ENCODE measurements around the gene GORASP2. TPM values are rescaled to one million over a fixed set of nuclear protein-coding genes. Genes with fewer than 3 reads are reported as not detected.
A peak's percentile ranks its signal among the peaks of the same experiment; 100 is the strongest.

Gene GORASP2
- total RNA-seq, 1 donor from 2014 or later, result 77.7 TPM

DNA sequence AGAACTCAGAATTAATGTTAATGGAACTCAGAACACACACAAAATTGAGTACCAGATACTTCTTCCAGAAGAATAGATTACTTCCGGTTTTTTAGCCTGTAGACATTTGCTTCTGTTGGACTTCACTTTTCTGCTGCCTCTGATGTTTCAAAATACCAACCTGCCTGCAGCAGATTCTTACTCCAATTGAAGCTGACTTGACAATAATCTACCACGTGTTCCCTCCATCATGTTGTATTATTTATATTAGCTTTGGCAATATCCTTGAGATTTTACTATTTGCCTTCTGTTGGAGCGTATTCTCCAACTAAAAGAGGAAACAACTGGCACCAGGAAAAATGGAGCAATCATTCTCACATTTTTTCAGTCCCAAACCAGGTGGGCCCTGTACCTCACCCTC, 3.1 kb upstream of the GORASP2 start:
- no peak overlapping the region for H3K4me3 Mint-ChIP-seq
- H3K36me3 Mint-ChIP-seq, result no peaks in the 10 kb centered on the region
- TF ChIP-seq, protein P1, sequence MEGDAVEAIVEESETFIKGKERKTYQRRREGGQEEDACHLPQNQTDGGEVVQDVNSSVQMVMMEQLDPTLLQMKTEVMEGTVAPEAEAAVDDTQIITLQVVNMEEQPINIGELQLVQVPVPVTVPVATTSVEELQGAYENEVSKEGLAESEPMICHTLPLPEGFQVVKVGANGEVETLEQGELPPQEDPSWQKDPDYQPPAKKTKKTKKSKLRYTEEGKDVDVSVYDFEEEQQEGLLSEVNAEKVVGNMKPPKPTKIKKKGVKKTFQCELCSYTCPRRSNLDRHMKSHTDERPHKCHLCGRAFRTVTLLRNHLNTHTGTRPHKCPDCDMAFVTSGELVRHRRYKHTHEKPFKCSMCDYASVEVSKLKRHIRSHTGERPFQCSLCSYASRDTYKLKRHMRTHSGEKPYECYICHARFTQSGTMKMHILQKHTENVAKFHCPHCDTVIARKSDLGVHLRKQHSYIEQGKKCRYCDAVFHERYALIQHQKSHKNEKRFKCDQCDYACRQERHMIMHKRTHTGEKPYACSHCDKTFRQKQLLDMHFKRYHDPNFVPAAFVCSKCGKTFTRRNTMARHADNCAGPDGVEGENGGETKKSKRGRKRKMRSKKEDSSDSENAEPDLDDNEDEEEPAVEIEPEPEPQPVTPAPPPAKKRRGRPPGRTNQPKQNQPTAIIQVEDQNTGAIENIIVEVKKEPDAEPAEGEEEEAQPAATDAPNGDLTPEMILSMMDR (conservative IDR thresholded peaks at IDR 0.05), result no peak
- no peak for DNase-seq (ENCODE audit: extremely low spot score, unreplicated experiment)
- H3K27me3 Mint-ChIP-seq, result no peaks in the 10 kb centered on the region
- H3K4me1 Mint-ChIP-seq (ENCODE audit: unreplicated experiment), result peaks cover 17% of the 10 kb centered on the region
- no peak overlapping the region for H3K27ac Mint-ChIP-seq
- H3K9me3 Mint-ChIP-seq, result peaks cover 4% of the 10 kb centered on the region

DNA sequence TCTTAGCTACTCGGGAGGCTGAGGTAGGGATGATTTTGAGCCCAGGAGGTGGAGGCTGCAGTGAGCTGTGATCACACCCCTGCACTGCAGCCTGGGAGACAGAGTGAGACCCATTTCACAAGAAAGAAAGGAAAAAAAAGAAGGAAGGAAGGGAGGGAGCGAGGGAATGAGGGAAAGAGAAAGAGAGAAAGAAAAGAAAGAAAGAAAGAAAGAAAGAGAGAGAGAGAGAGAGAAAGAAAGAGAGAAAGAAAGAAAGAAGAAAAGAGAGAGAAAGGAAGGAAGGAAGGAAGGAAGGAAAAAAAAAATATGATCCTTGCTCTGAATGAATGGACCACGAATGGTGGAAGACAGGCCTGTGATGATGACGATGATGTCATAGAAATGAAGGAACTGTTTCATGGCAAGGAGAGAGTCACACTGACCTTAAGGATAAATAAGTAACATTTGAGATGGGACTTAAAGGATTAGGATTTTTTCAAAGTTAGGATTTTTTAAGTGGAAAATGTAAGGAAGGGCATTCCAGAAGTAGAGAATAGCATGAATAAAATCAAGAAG, 2.2 kb upstream of the GORASP2 start:
- TF ChIP-seq, protein P1 (conservative IDR thresholded peaks at IDR 0.05), result no peak
- Mint-ChIP-seq H3K4me1 (ENCODE audit: unreplicated experiment) (peaks cover 22% of the 10 kb centered on the region), H3K9me3 (peaks cover 4% of the 10 kb centered on the region), H3K4me3 (peak overlapping the region; percentile 28), H3K27ac (peak overlapping the region; percentile 66), H3K36me3 (no peaks in the 10 kb centered on the region), H3K27me3 (no peaks in the 10 kb centered on the region)
- no peak for DNase-seq (ENCODE audit: extremely low spot score, unreplicated experiment)

DNA sequence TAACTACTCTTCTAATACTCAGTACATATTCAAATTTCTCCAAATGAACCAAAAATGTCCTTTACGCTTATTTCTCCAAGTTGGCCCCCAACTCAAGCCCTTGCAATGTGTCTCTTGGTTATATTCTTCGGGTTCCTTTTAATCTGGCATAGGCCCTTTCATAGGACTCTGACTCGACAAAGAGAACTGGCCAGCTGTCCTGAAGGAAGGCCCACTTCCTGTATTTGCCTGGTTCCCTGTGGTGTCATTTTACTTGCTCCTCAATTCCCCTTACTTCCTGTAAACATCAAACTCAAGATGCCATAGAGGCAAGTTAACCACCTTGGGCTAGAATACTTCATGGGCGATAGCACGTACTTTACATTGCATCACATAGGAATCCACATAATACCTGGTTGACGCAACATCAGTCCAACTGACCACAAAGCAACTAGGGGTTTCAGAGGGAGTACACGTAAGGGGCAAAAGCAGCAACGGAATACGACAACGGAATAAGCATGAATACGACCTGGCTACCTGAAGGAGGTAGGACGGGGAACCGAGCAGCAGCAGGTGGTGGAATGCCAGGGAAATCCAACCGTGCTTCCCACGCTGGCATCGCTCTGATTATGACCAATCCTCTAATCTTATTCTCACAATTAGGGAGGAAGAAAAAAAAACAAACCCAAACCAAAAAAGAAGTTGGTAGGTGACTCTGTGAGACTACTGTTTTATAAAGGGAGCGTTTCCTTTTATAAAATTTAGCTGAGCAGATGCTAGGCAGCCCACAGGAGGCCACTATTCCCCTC, 823 bp upstream of the GORASP2 start:
- H3K4me3 Mint-ChIP-seq, result peak overlapping the region; percentile 83
- no peak for DNase-seq (ENCODE audit: extremely low spot score, unreplicated experiment)
- TF ChIP-seq, protein P1 (conservative IDR thresholded peaks at IDR 0.05), result no peak
- peak overlapping the region; percentile 93 for H3K27ac Mint-ChIP-seq
- H3K9me3 Mint-ChIP-seq, result peaks cover 4% of the 10 kb centered on the region
- H3K36me3 Mint-ChIP-seq, result peaks cover 3% of the 10 kb centered on the region
- peaks cover 27% of the 10 kb centered on the region for H3K4me1 Mint-ChIP-seq (ENCODE audit: unreplicated experiment)
- no peaks in the 10 kb centered on the region for H3K27me3 Mint-ChIP-seq

DNA sequence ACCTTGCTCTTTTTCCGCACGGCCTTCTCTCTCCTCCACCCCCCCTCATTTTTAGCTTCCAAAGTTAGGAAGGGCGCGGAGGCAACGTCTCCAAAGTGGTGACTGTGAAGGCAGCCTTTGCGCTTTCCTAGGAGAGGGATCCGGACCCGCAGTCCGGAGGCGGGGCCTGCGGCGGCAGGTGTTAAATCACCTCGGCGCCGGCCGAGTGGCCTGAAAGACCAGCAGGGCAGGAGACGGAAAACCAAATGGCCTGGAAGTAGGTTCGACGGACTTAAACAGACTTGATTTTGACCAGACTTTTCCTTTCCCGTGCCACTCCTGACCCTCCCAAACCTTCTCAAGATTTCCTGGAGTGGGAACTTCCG, 615 bp downstream of the GORASP2 start:
- peaks cover 27% of the 10 kb centered on the region for H3K4me1 Mint-ChIP-seq (ENCODE audit: unreplicated experiment)
- peak overlapping the region; percentile 92 for H3K4me3 Mint-ChIP-seq
- peak; percentile 77 for DNase-seq (ENCODE audit: extremely low spot score, unreplicated experiment)
- H3K9me3 Mint-ChIP-seq, result peaks cover 4% of the 10 kb centered on the region
- TF ChIP-seq, protein P1 (conservative IDR thresholded peaks at IDR 0.05), result no peak
- H3K27ac Mint-ChIP-seq, result peak overlapping the region; percentile 94
- H3K27me3 Mint-ChIP-seq, result no peaks in the 10 kb centered on the region
- H3K36me3 Mint-ChIP-seq, result peaks cover 3% of the 10 kb centered on the region

DNA sequence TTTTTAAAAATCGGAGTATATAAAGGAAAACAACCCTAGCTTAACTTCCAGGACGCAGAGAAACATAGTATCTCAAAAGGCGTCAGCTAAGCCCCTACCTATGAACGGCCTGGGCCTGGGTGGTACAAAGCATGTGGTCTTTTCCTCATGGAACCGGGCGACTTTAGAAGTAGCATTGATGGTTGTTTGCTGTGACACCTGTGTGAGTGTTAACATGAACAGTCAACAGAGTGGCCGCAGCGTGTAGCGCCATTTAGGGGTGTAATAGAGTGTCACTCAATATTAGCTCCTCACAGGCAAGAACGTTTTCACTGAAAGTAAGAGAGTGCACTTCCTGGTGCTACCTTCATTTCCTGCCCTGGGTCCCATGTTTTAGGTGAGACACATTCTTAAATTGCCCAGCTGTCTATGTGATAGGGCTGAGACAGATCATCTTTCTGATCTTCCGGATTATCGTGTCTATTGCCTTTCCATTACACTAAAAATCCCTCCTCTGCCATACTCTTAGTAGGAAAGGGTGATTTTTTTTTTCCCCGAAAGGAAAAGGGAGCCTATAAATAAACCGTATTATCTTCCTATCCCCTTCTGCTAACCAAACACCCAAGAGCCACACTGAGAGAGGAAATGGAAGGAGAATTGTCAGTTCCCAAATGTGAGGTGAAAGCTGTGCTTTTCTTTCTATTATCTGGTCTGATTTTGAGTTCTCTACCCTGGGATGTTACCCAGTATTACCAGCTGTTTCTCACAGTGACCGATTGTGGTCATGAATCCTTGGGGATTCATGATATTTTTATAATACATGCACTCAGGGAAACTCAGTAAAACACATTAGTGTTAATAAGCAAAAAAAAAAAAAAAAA, 1.3 kb downstream of the GORASP2 start:
- Mint-ChIP-seq H3K36me3 (peaks cover 3% of the 10 kb centered on the region), H3K27me3 (no peaks in the 10 kb centered on the region), H3K9me3 (peaks cover 4% of the 10 kb centered on the region), H3K4me3 (peak overlapping the region; percentile 92), H3K27ac (peak overlapping the region; percentile 94), H3K4me1 (ENCODE audit: unreplicated experiment) (peaks cover 27% of the 10 kb centered on the region)
- no peak for DNase-seq (ENCODE audit: extremely low spot score, unreplicated experiment)
- TF ChIP-seq, protein P1 (conservative IDR thresholded peaks at IDR 0.05), result no peak

All from type B pancreatic cell (in vitro differentiated cells).